ENCODE data around the gene RARRES1. TPM values are rescaled to one million over a fixed set of nuclear protein-coding genes. Genes with fewer than 3 reads are reported as not detected.

The RARRES1 gene
- total RNA-seq, 1 experiment from 2014 or later = 0.81 TPM

DNA sequence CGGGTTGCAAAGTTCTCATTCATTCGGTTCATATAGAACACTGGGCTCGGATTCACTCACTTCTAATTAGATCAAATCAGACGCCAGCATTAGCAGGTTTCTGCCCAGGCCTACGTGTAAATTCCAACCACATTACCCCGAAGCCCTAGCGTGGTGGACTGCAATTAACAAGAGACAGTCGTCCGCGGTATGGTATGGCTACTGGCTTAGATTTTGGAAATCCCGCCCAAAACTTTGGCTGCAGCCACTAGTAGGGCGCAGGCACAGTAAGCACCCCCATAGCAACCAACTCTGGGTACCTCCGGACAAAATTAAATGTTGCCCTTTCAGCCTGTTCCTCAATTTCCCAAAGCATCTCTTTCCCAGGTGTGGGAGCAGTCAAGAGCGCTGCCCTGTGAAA is 771 bp downstream of the RARRES1 start:
- H2BK20ac ChIP-seq (ENCODE audit: low read depth, low read length, poor library complexity, severe bottlenecking) = no peak overlapping the region
- H3K27me3 Mint-ChIP-seq (ENCODE audit: low read depth) = peaks cover 27% of the 10 kb centered on the region

More for the DNA sequence above, 771 bp downstream of the RARRES1 start:
- Histone ChIP-seq H3K79me2 (ENCODE audit: insufficient read depth, low read length) (no peaks in the 10 kb centered on the region), H3K9me3 (ENCODE audit: control insufficient read depth, low read depth, low read length) (no peaks in the 10 kb centered on the region), H3K4me1 (ENCODE audit: insufficient read depth, low read length) (no peaks in the 10 kb centered on the region; the same call in 1 of the 2 replicates), H3K27me3 (ENCODE audit: insufficient read depth, low read length) (no peaks in the 10 kb centered on the region; the same call in 1 of the 2 replicates), H4K8ac (replicated peaks; ENCODE audit: insufficient read length, low read depth, low read length) (no peak overlapping the region), H3K14ac (ENCODE audit: insufficient read depth, low read length) (no peak overlapping the region), H3T11ph (ENCODE audit: low read length) (no peak overlapping the region), H2BK15ac (ENCODE audit: low read depth, low read length) (no peak overlapping the region), H3K4ac (ENCODE audit: low read depth, low read length) (no peak overlapping the region), H3K56ac (ENCODE audit: insufficient read length, low read depth, low read length) (no peak overlapping the region), H4K5ac (ENCODE audit: insufficient read length, low read depth, low read length) (no peak overlapping the region), H2BK5ac (ENCODE audit: insufficient read length, low read length) (no peak overlapping the region), H3K27ac (ENCODE audit: insufficient read length, low read depth, low read length) (no peak overlapping the region), H3K18ac (ENCODE audit: insufficient read length, low read depth, low read length) (no peak overlapping the region), H4K91ac (ENCODE audit: insufficient read length, low read depth, low read length) (no peak overlapping the region), H4K20me1 (ENCODE audit: control insufficient read depth, insufficient read depth, insufficient read length) (no peaks in the 10 kb centered on the region), H2AK5ac (ENCODE audit: insufficient read length, low read length) (no peak overlapping the region), H3K23me2 (ENCODE audit: insufficient read length, low read depth, low read length, poor library complexity, severe bottlenecking) (peaks cover 17% of the 10 kb centered on the region), H2BK120ac (ENCODE audit: low read depth, low read length, poor library complexity, severe bottlenecking) (no peak overlapping the region), H2BK12ac (ENCODE audit: insufficient read length, low read depth, low read length) (no peak overlapping the region), H2AFZ (ENCODE audit: low read length) (no peak overlapping the region), H3K23ac (ENCODE audit: insufficient read length, low read depth, low read length) (no peak overlapping the region), H3K4me2 (ENCODE audit: insufficient read depth, insufficient read length, low read length) (peak overlapping the region; percentile 76), H3K79me1 (ENCODE audit: insufficient read depth, low read depth, low read length, poor library complexity, severe bottlenecking) (no peaks in the 10 kb centered on the region), H3K9ac (ENCODE audit: extremely low read depth, insufficient read length, low read length) (no peak overlapping the region)
- DNase-seq = no peak
- no CpG with 5 or more reads among the region's 14 CpGs for WGBS (ENCODE audit: extremely low coverage, insufficient read length, low lambda C conversion rate)
- Mint-ChIP-seq H3K36me3 (ENCODE audit: insufficient read depth in 1 of 3, low read depth in 3 of 3) (peaks cover 0 to 12% (median 8%) of the 10 kb centered on the region in 3 experiments; a peak in 4 of 7 replicates), H3K9me3 (peaks cover 3 to 7% of the 10 kb centered on the region in 2 experiments; a peak in 3 of 5 replicates), H3K27ac (no peak overlapping the region), H3K4me3 (peak overlapping the region; percentile 65 to 76), H3K4me1 (peaks cover 6 to 8% of the 10 kb centered on the region in 2 experiments; a peak in 3 of 4 replicates)
- TF ChIP-seq CTCF (conservative IDR thresholded peaks at IDR 0.05) = no peak

Data from H9 (cell line).